HepG2 (cell line): ENCODE results near the gene CPPED1. TPM values are rescaled to one million over a fixed set of nuclear protein-coding genes. Genes with fewer than 3 reads are reported as not detected.

Source experiments
- ATAC-seq: fragments of 200-7000 bp; cut with Tn5 transposase; 3 replicates; pipeline ENCODE4 v1.9.1; 2020; ENCODE audit warnings: mild to moderate bottlenecking, moderate library complexity
- BruUV-seq: library from RNA; stranded (reverse); fragments of 400-500 nt; replicated peaks from 2 replicates; lab custom pipeline; 2021; lab: Mats Ljungman, UMichigan
- CTCF ChIA-PET: fragments of 300-600 bp; formaldehyde crosslinking; extraction: SDS; loops from one replicate; lab custom pipeline; 2021; ENCODE audit warnings: low total read pairs, inconsistent platforms, low intra/inter-chr PET ratio; lab: Yijun Ruan, JAX
- POLR2A ChIA-PET: fragments of 350-600 bp; sonication (Branson Sonifier 250); formaldehyde crosslinking; loops from one replicate; lab custom pipeline; 2020; ENCODE audit warnings: antibody characterized with exemption, inconsistent platforms; lab: Yijun Ruan, JAX
- DNase-seq: peaks from one replicate; pipeline ENCODE4 v3.0.0-alpha.2; 2015; ENCODE audit warnings: low spot score
- FAIRE-seq: peaks from 3 replicates; lab custom pipeline; 2011; peaks lifted over from hg19 to GRCh38; lab: Jason Lieb, UNC
- H2AFZ ChIP-seq: one replicate; pipeline ENCODE4 v1.6.1; 2011; ENCODE audit warnings: low read length, inconsistent platforms
- H3K27ac ChIP-seq: fragments of 300-600 bp; 3 replicates; pipeline ENCODE4 v1.8.0; 2011; ENCODE audit warnings: mixed run types, mild to moderate bottlenecking, mixed read lengths, low read length, inconsistent platforms; ENCODE audit not compliant: insufficient read depth; ENCODE audit errors: extremely low read length
- H3K27me3 ChIP-seq, 2 experiments: fragments of 200-600 bp in 1 of 2; 2 replicates in 1 of 2; 3 replicates in 1 of 2; pipeline versions ENCODE4 v1.6.0 to v1.8.0; 2011; ENCODE audit warnings: low read length in 2 of 2, mild to moderate bottlenecking in 2 of 2, moderate library complexity in 2 of 2, inconsistent platforms in 1 of 2; ENCODE audit not compliant: insufficient read depth in 2 of 2, control insufficient read depth in 1 of 2
- H3K36me3 ChIP-seq, 2 experiments: fragments of 200-600 bp in 1 of 2; replicated peaks in 1 of 2; 2 replicates in 1 of 2; 3 replicates in 1 of 2; pipeline versions ENCODE4 v1.5.1 to v1.8.0; 2011; ENCODE audit warnings: low read length in 2 of 2, inconsistent platforms in 1 of 2; ENCODE audit not compliant: insufficient read depth in 2 of 2, control insufficient read depth in 1 of 2
- H3K4me1 ChIP-seq: 2 replicates; pipeline ENCODE4 v1.5.1; 2012; ENCODE audit warnings: low read length, inconsistent platforms; ENCODE audit not compliant: insufficient read depth
- H3K4me2 ChIP-seq: 2 replicates; pipeline ENCODE4 v1.6.0; 2011; ENCODE audit warnings: low read depth, low read length, inconsistent platforms
- H3K4me3 ChIP-seq, 3 experiments: fragments of 200-600 bp in 1 of 3; sonication (generic), shearing (Covaris generic) in 1 of 3; replicated peaks in 1 of 3; 2 replicates each; pipeline ENCODE4 v1.5.1; 2011 to 2016; ENCODE audit warnings: low read length in 3 of 3, inconsistent platforms in 2 of 3, low read depth in 2 of 3, mild to moderate bottlenecking in 2 of 3, control low read depth in 1 of 3, mixed read lengths in 1 of 3; ENCODE audit not compliant: insufficient read depth in 1 of 3
- H3K79me2 ChIP-seq: one replicate; pipeline ENCODE4 v1.6.1; 2011; ENCODE audit warnings: low read length, inconsistent platforms; ENCODE audit not compliant: insufficient read depth
- H3K9ac ChIP-seq: 2 replicates; pipeline ENCODE4 v1.6.0; 2011; ENCODE audit warnings: mild to moderate bottlenecking, low read depth, low read length, inconsistent platforms; ENCODE audit not compliant: insufficient read depth
- H3K9me3 ChIP-seq: 2 replicates; pipeline ENCODE4 v1.5.1; 2012; ENCODE audit warnings: mild to moderate bottlenecking, low read length
- H4K20me1 ChIP-seq: 2 replicates; pipeline ENCODE4 v1.6.0; 2011; ENCODE audit warnings: inconsistent platforms, mild to moderate bottlenecking, low read length, moderate library complexity; ENCODE audit not compliant: insufficient read depth
- HNF4A ChIP-seq: sonication (generic); formaldehyde crosslinking; IDR thresholded peaks from 2 replicates; pipeline ENCODE4 v1.4.0; 2020; ENCODE audit warnings: missing genetic modification reagents
- HNRNPL ChIP-seq: fragments of 200-400 bp; formaldehyde crosslinking; IDR thresholded peaks from 2 replicates; pipeline ENCODE4 v1.6.1; 2017; ENCODE audit warnings: mild to moderate bottlenecking, low read depth, low read length
- MTF2 ChIP-seq: sonication (generic); formaldehyde crosslinking; IDR thresholded peaks from 2 replicates; pipeline ENCODE4 v1.5.0; 2020; ENCODE audit warnings: missing genetic modification reagents, borderline replicate concordance
- RBFOX2 ChIP-seq: fragments of 200-400 bp; formaldehyde crosslinking; IDR thresholded peaks from 2 replicates; pipeline ENCODE4 v1.6.1; 2017; ENCODE audit warnings: low read depth, mild to moderate bottlenecking, low read length
- SCMH1 ChIP-seq: sonication (generic); formaldehyde crosslinking; IDR thresholded peaks from 2 replicates; pipeline ENCODE4 v1.9.0; 2021; ENCODE audit warnings: missing genetic modification reagents, mild to moderate bottlenecking, borderline replicate concordance
- SMARCE1 ChIP-seq: fragments of 450-650 bp; IDR thresholded peaks from 2 replicates; pipeline ENCODE4 v1.6.1; 2017; ENCODE audit warnings: borderline replicate concordance
- ZFP37 ChIP-seq: sonication (generic); formaldehyde crosslinking; IDR thresholded peaks from 2 replicates; pipeline ENCODE4 v1.4.0; 2020; ENCODE audit warnings: missing genetic modification reagents, borderline replicate concordance
- ZNF282 ChIP-seq: fragments of 450-650 bp; IDR thresholded peaks from 2 replicates; pipeline ENCODE4 v1.6.1; 2018; ENCODE audit not compliant: partially characterized antibody
- ZNF354B ChIP-seq: sonication (generic); formaldehyde crosslinking; IDR thresholded peaks from 2 replicates; pipeline ENCODE4 v1.8.0; 2022; ENCODE audit warnings: mild to moderate bottlenecking, missing genetic modification reagents
- ZNF530 ChIP-seq: sonication (generic); formaldehyde crosslinking; IDR thresholded peaks from 2 replicates; pipeline ENCODE4 v1.5.0; 2020; ENCODE audit warnings: low read depth, mild to moderate bottlenecking, missing genetic modification reagents
- ZNF777 ChIP-seq: sonication (generic); formaldehyde crosslinking; IDR thresholded peaks from 2 replicates; pipeline ENCODE4 v1.4.0; 2020; ENCODE audit warnings: missing genetic modification reagents
- WGBS: methylation state at CpG from one replicate; pipeline ENCODE4 v1.1.6; 2017; ENCODE audit warnings: low lambda C conversion rate; 5-methylcytosine and 5-hydroxymethylcytosine counted together
- in situ Hi-C: cut with HindIII; loops from 2 replicates; pipeline ENCODE4 v1.10.0; 2017; ENCODE audit warnings: low pct_unique_long_range_greater_than_20kb; ENCODE audit not compliant: extremely low pct_ligation_motif_present
- intact Hi-C: fragments of 100-400 bp; cut with micrococcal nuclease; formaldehyde crosslinking; loops from one replicate; pipeline ENCODE4 v1.10.0; 2022; ENCODE audit not compliant: unreplicated experiment
- polyA plus RNA-seq, 8 experiments: library from polyadenylated mRNA; depleted of rRNA in 3 of 8; stranded (reverse) in 7 of 8; unstranded in 1 of 8; fragments of >200 nt; fragmentation: Illumina TruSeq in 4 of 8; extraction: Trizol in 4 of 8; gene quantifications; 2 replicates each; pipeline versions ENCODE4 v1.2.1 to v1.2.3, GENCODE V29; 2011 to 2016; ENCODE audit warnings: low read depth in 4 of 8, missing spikeins in 1 of 8, mixed read lengths in 1 of 8; ENCODE audit not compliant: insufficient read depth in 1 of 8
- total RNA-seq, 5 experiments: library from RNA; depleted of rRNA; stranded (reverse); fragments of >200 nt; fragmentation: Illumina TruSeq; extraction: Trizol; gene quantifications; 2 replicates each; pipeline ENCODE4 v1.2.3, GENCODE V29; 2016; ENCODE audit warnings: low read depth in 1 of 5
- TF ChIP-seq, protein P1 (sequence below): sonication (generic); formaldehyde crosslinking; IDR thresholded peaks from 2 replicates; pipeline ENCODE4 v1.5.0; 2020; ENCODE audit warnings: mild to moderate bottlenecking, missing genetic modification reagents, borderline replicate concordance
- TF ChIP-seq, protein P2 (sequence below): sonication (generic); formaldehyde crosslinking; IDR thresholded peaks from 2 replicates; pipeline ENCODE4 v1.4.0; 2020; ENCODE audit warnings: missing genetic modification reagents, mild to moderate bottlenecking, borderline replicate concordance
- TF ChIP-seq, protein P3 (sequence below): sonication (generic); formaldehyde crosslinking; conservative IDR thresholded peaks from 2 replicates; pipeline ENCODE4 v1.8.0; 2022; ENCODE audit warnings: mild to moderate bottlenecking, moderate library complexity, missing genetic modification reagents
- TF ChIP-seq, protein P4 (sequence below): sonication (generic); formaldehyde crosslinking; IDR thresholded peaks from 2 replicates; pipeline ENCODE4 v1.8.0; 2022; ENCODE audit warnings: mild to moderate bottlenecking, missing genetic modification reagents

Gene CPPED1
- total and polyA plus RNA-seq, 2 of the 13 experiments (the other 11 are each of a cell fraction or from before 2014, with no cell fraction given) = 66.6 to 71.3 TPM

DNA sequence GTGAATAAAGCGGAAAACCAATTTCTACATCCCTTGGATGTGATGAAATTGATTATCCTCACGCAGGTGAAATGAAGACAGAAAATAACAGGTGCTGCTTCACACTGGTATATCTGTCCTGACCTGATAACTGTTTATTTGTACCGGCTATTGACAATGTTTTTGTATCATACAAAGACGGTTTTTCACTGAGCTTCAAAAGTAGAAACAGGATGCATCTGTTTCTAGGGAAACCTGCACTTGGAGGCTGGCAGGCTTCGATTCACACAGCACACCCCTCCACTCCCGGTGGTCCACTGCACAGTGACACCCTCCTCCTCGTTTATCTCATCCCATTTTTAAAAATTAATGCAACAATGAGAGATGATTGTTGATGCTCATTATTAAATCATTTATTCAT, 104.5 kb downstream of the CPPED1 start:
- in situ Hi-C loops = no loop called here
- Histone ChIP-seq H3K9me3 (no peaks in the 10 kb centered on the region), H3K4me2 (no peak overlapping the region), H3K79me2 (no peaks in the 10 kb centered on the region), H3K4me1 (peaks cover 9% of the 10 kb centered on the region; the same call in 1 of the 2 replicates), H3K36me3 (peaks cover 39 to 75% of the 10 kb centered on the region in 2 experiments), H3K27me3 (no peaks in the 10 kb centered on the region), H3K4me3 (no peak overlapping the region), H3K9ac (no peak overlapping the region), H4K20me1 (no peaks in the 10 kb centered on the region), H2AFZ (no peak overlapping the region), H3K27ac (no peak overlapping the region)
- 97% methylated on average over 7 of the region's 7 CpGs for WGBS
- DNase-seq (no peak), FAIRE-seq (no peak), ATAC-seq (no peak)
- ChIA-PET CTCF (no interaction called here), POLR2A (no interaction called here)
- intact Hi-C loops = no loop called here
- no TSS peak for BruUV-seq
- TF ChIP-seq SCMH1 (CRISPR knock-in tag) = no peak
- no peak for TF ChIP-seq ZNF530 (CRISPR knock-in tag)
- TF ChIP-seq, protein P1, sequence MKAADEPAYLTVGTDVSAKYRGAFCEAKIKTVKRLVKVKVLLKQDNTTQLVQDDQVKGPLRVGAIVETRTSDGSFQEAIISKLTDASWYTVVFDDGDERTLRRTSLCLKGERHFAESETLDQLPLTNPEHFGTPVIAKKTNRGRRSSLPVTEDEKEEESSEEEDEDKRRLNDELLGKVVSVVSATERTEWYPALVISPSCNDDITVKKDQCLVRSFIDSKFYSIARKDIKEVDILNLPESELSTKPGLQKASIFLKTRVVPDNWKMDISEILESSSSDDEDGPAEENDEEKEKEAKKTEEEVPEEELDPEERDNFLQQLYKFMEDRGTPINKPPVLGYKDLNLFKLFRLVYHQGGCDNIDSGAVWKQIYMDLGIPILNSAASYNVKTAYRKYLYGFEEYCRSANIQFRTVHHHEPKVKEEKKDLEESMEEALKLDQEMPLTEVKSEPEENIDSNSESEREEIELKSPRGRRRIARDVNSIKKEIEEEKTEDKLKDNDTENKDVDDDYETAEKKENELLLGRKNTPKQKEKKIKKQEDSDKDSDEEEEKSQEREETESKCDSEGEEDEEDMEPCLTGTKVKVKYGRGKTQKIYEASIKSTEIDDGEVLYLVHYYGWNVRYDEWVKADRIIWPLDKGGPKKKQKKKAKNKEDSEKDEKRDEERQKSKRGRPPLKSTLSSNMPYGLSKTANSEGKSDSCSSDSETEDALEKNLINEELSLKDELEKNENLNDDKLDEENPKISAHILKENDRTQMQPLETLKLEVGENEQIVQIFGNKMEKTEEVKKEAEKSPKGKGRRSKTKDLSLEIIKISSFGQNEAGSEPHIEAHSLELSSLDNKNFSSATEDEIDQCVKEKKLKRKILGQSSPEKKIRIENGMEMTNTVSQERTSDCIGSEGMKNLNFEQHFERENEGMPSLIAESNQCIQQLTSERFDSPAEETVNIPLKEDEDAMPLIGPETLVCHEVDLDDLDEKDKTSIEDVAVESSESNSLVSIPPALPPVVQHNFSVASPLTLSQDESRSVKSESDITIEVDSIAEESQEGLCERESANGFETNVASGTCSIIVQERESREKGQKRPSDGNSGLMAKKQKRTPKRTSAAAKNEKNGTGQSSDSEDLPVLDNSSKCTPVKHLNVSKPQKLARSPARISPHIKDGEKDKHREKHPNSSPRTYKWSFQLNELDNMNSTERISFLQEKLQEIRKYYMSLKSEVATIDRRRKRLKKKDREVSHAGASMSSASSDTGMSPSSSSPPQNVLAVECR (CRISPR knock-in tag) = no peak
- TF ChIP-seq, protein P2, sequence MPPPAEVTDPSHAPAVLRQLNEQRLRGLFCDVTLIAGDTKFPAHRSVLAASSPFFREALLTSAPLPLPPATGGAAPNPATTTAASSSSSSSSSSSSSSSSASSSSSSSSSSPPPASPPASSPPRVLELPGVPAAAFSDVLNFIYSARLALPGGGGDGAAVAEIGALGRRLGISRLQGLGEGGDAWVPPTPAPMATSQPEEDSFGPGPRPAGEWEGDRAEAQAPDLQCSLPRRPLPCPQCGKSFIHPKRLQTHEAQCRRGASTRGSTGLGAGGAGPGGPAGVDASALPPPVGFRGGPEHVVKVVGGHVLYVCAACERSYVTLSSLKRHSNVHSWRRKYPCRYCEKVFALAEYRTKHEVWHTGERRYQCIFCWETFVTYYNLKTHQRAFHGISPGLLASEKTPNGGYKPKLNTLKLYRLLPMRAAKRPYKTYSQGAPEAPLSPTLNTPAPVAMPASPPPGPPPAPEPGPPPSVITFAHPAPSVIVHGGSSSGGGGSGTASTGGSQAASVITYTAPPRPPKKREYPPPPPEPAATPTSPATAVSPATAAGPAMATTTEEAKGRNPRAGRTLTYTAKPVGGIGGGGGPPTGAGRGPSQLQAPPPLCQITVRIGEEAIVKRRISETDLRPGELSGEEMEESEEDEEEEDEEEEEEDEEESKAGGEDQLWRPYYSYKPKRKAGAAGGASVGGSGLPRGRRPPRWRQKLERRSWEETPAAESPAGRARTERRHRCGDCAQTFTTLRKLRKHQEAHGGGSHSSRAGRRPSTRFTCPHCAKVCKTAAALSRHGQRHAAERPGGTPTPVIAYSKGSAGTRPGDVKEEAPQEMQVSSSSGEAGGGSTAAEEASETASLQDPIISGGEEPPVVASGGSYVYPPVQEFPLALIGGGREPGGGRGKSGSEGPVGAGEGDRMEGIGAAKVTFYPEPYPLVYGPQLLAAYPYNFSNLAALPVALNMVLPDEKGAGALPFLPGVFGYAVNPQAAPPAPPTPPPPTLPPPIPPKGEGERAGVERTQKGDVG (CRISPR knock-in tag) = no peak
- TF ChIP-seq, protein P3, sequence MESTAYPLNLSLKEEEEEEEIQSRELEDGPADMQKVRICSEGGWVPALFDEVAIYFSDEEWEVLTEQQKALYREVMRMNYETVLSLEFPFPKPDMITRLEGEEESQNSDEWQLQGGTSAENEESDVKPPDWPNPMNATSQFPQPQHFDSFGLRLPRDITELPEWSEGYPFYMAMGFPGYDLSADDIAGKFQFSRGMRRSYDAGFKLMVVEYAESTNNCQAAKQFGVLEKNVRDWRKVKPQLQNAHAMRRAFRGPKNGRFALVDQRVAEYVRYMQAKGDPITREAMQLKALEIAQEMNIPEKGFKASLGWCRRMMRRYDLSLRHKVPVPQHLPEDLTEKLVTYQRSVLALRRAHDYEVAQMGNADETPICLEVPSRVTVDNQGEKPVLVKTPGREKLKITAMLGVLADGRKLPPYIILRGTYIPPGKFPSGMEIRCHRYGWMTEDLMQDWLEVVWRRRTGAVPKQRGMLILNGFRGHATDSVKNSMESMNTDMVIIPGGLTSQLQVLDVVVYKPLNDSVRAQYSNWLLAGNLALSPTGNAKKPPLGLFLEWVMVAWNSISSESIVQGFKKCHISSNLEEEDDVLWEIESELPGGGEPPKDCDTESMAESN (CRISPR knock-in tag) = no peak
- TF ChIP-seq RBFOX2 = no peak
- TF ChIP-seq ZFP37 = no peak
- TF ChIP-seq, protein P4, sequence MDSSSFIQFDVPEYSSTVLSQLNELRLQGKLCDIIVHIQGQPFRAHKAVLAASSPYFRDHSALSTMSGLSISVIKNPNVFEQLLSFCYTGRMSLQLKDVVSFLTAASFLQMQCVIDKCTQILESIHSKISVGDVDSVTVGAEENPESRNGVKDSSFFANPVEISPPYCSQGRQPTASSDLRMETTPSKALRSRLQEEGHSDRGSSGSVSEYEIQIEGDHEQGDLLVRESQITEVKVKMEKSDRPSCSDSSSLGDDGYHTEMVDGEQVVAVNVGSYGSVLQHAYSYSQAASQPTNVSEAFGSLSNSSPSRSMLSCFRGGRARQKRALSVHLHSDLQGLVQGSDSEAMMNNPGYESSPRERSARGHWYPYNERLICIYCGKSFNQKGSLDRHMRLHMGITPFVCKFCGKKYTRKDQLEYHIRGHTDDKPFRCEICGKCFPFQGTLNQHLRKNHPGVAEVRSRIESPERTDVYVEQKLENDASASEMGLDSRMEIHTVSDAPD (CRISPR knock-in tag) = no peak
- no peak for TF ChIP-seq ZNF354B
- TF ChIP-seq HNRNPL = no peak
- TF ChIP-seq ZNF282 = no peak
- no peak for TF ChIP-seq HNF4A
- TF ChIP-seq MTF2 (CRISPR knock-in tag) = no peak
- no peak for TF ChIP-seq ZNF777
- no peak for TF ChIP-seq SMARCE1
